ENCODE results near the gene ADGRG6. TPM values are rescaled to one million over a fixed set of nuclear protein-coding genes. Genes with fewer than 3 reads are reported as not detected.

ADGRG6 gene
- total and polyA plus RNA-seq, 2 donors (not counting 1 experiment from before 2014, with no cell fraction given), result 0.03 TPM; not detected in 1

DNA sequence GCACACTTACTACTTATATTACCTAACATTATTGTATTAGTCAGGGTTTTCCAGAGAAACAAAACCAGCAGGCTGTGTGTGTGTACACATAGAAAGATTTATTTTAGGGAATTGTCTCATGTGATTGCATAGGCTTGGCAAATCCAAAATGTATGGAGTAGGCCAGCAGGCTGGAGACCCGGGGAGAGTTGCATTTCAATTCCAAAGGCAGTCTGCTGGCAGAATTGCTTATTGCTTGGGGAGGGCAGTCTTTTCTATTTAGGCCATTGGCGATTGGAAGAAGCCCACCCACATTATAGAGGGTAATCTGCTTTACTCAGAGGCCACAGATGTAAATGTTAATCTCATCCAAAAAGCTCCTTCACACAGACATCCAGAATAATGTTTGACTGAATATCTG is 157.0 kb downstream of the ADGRG6 start:
- H3K4me3 ChIP-seq (ENCODE audit: control extremely low read depth in 1 of 5, extremely low read depth in 1 of 5, insufficient read depth in 1 of 5, low read depth in 2 of 5, low read length in 4 of 5), result no peak overlapping the region
- H3K4me2 ChIP-seq (replicated peaks; ENCODE audit: low read depth, low read length, poor library complexity, severe bottlenecking), result no peak overlapping the region
- H3K4me1 Mint-ChIP-seq, result no peaks in the 10 kb centered on the region
- no peaks in the 10 kb centered on the region for H3K27me3 ChIP-seq (replicated peaks in 1 of 4; ENCODE audit: control extremely low read depth in 1 of 4, control insufficient read depth in 3 of 4, insufficient read depth in 4 of 4, low read length in 3 of 4)
- H3K27ac ChIP-seq (ENCODE audit: low read length in 2 of 2), result no peak overlapping the region
- no peaks in the 10 kb centered on the region for H3K79me2 ChIP-seq (ENCODE audit: control insufficient read depth, insufficient read depth, low read length)
- 60% methylated on average over 2 of the region's 2 CpGs for WGBS (ENCODE audit: insufficient coverage)
- H3K9ac ChIP-seq (ENCODE audit: low read length), result no peak overlapping the region
- peaks cover 0 to 9% (median 8%) of the 10 kb centered on the region in 3 donors for H3K9me3 ChIP-seq (ENCODE audit: control extremely low read depth in 1 of 3, control insufficient read depth in 2 of 3, insufficient read depth in 1 of 3, low read length in 2 of 3)
- no peak overlapping the region for H3K27ac Mint-ChIP-seq
- H3K27me3 Mint-ChIP-seq, result peaks cover 8% of the 10 kb centered on the region
- DNase-seq (no peak), ATAC-seq (ENCODE audit: low read depth) (no peak)
- no peaks in the 10 kb centered on the region for H4K20me1 ChIP-seq (ENCODE audit: control insufficient read depth, insufficient read depth, low read length, poor library complexity, severe bottlenecking)
- H3K4me3 Mint-ChIP-seq, result no peak overlapping the region
- H3K9me3 Mint-ChIP-seq (ENCODE audit: insufficient read depth), result peaks cover 8% of the 10 kb centered on the region
- H3K4me1 ChIP-seq (ENCODE audit: control insufficient read depth in 2 of 2, insufficient read depth in 2 of 2, low read length in 2 of 2), result no peaks in the 10 kb centered on the region
- intact Hi-C loops (cut with micrococcal nuclease), result no loop called here
- CTCF ChIA-PET, result no interaction called here
- no peaks in the 10 kb centered on the region for H3K36me3 ChIP-seq (replicated peaks in 1 of 2; ENCODE audit: control extremely low read depth in 1 of 2, control insufficient read depth in 1 of 2, extremely low read depth in 1 of 2, insufficient read depth in 2 of 2, low read length in 1 of 2)
- POLR2A ChIA-PET, result no interaction called here
- TF ChIP-seq, protein P1, sequence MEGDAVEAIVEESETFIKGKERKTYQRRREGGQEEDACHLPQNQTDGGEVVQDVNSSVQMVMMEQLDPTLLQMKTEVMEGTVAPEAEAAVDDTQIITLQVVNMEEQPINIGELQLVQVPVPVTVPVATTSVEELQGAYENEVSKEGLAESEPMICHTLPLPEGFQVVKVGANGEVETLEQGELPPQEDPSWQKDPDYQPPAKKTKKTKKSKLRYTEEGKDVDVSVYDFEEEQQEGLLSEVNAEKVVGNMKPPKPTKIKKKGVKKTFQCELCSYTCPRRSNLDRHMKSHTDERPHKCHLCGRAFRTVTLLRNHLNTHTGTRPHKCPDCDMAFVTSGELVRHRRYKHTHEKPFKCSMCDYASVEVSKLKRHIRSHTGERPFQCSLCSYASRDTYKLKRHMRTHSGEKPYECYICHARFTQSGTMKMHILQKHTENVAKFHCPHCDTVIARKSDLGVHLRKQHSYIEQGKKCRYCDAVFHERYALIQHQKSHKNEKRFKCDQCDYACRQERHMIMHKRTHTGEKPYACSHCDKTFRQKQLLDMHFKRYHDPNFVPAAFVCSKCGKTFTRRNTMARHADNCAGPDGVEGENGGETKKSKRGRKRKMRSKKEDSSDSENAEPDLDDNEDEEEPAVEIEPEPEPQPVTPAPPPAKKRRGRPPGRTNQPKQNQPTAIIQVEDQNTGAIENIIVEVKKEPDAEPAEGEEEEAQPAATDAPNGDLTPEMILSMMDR (IDR thresholded peaks at IDR 0.05), result no peak
- no peak for TF ChIP-seq EZH2 (IDR thresholded peaks at IDR 0.05; ENCODE audit: borderline replicate concordance, insufficient read depth, low read depth, low read length, poor library complexity, severe bottlenecking)
- no peak overlapping the region for H2AFZ ChIP-seq (ENCODE audit: insufficient read depth, low read depth, low read length, poor library complexity, severe bottlenecking)

DNA sequence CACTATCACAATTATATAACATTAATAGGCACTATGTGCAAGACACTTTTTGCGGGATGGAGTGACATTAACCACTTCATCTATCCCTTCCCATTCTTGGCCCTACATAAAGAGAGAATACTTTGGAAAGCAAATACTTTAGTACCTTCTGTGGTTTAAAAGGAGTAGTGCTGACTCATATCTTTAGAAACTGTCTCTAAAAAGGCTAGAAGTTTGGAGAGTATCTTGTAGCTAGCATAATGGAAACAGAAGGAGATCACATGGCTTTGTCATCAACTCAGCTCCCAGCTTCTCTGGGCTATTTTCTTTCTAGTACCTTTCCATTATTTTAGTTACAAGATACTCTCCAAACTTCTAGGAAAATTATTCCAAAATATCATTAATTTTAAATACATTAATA is 157.5 kb downstream of the ADGRG6 start:
- CTCF ChIA-PET, result no interaction called here
- Histone ChIP-seq H2AFZ (ENCODE audit: insufficient read depth, low read depth, low read length, poor library complexity, severe bottlenecking) (no peak overlapping the region), H3K9me3 (ENCODE audit: control extremely low read depth in 1 of 3, control insufficient read depth in 2 of 3, insufficient read depth in 1 of 3, low read length in 2 of 3) (peaks cover 0 to 9% (median 8%) of the 10 kb centered on the region in 3 donors), H3K4me2 (replicated peaks; ENCODE audit: low read depth, low read length, poor library complexity, severe bottlenecking) (no peak overlapping the region), H3K4me1 (ENCODE audit: control insufficient read depth in 2 of 2, insufficient read depth in 2 of 2, low read length in 2 of 2) (no peaks in the 10 kb centered on the region), H3K79me2 (ENCODE audit: control insufficient read depth, insufficient read depth, low read length) (no peaks in the 10 kb centered on the region), H3K9ac (ENCODE audit: low read length) (no peak overlapping the region), H4K20me1 (ENCODE audit: control insufficient read depth, insufficient read depth, low read length, poor library complexity, severe bottlenecking) (no peaks in the 10 kb centered on the region), H3K36me3 (replicated peaks in 1 of 2; ENCODE audit: control extremely low read depth in 1 of 2, control insufficient read depth in 1 of 2, extremely low read depth in 1 of 2, insufficient read depth in 2 of 2, low read length in 1 of 2) (no peaks in the 10 kb centered on the region), H3K27ac (ENCODE audit: low read length in 2 of 2) (no peak overlapping the region), H3K27me3 (replicated peaks in 1 of 4; ENCODE audit: control extremely low read depth in 1 of 4, control insufficient read depth in 3 of 4, insufficient read depth in 4 of 4, low read length in 3 of 4) (no peaks in the 10 kb centered on the region), H3K4me3 (ENCODE audit: control extremely low read depth in 1 of 5, extremely low read depth in 1 of 5, insufficient read depth in 1 of 5, low read depth in 2 of 5, low read length in 4 of 5) (no peak overlapping the region)
- intact Hi-C loops (cut with micrococcal nuclease), result no loop called here
- Mint-ChIP-seq H3K4me1 (no peaks in the 10 kb centered on the region), H3K27me3 (peaks cover 6% of the 10 kb centered on the region), H3K9me3 (ENCODE audit: insufficient read depth) (peaks cover 8% of the 10 kb centered on the region), H3K4me3 (no peak overlapping the region), H3K27ac (no peak overlapping the region)
- ATAC-seq (ENCODE audit: low read depth), result no peak
- no peak for DNase-seq
- WGBS (ENCODE audit: insufficient coverage), result no CpG with 5 or more reads among the region's 1 CpG
- TF ChIP-seq, protein P1 (IDR thresholded peaks at IDR 0.05), result no peak
- TF ChIP-seq EZH2 (IDR thresholded peaks at IDR 0.05; ENCODE audit: borderline replicate concordance, insufficient read depth, low read depth, low read length, poor library complexity, severe bottlenecking), result no peak
- POLR2A ChIA-PET, result no interaction called here

All from B cell (primary cell).